Measurements from ENCODE around the gene SYNJ2. TPM values are rescaled to one million over a fixed set of nuclear protein-coding genes. Genes with fewer than 3 reads are reported as not detected.

The SYNJ2 gene
- total RNA-seq, 1 experiment from 2014 or later: 3.9 TPM

- in situ Hi-C loops (cut with HindIII; ENCODE audit: low pct_unique_long_range_greater_than_20kb, low sequenced_read_pairs): no loop called here
- DNase-seq (ENCODE audit: low read depth, low spot score): no peak
These were observed 8.8 kb downstream of the SYNJ2 start for GRCh38 chr6:157990321-157991066.

GRCh38 chr6:157991067-157991432 lies 9.4 kb downstream of the SYNJ2 start:
- in situ Hi-C loops (cut with HindIII; ENCODE audit: low pct_unique_long_range_greater_than_20kb, low sequenced_read_pairs): no loop called here
- no peak for DNase-seq (ENCODE audit: low read depth, low spot score)

GRCh38 chr6:157993076-157993475 lies 11.4 kb downstream of the SYNJ2 start:
- DNase-seq (ENCODE audit: low read depth, low spot score): no peak
- in situ Hi-C loops (cut with HindIII; ENCODE audit: low pct_unique_long_range_greater_than_20kb, low sequenced_read_pairs): no loop called here

- in situ Hi-C loops (cut with HindIII; ENCODE audit: low pct_unique_long_range_greater_than_20kb, low sequenced_read_pairs): no loop called here
- peak; percentile 29 for DNase-seq (ENCODE audit: low read depth, low spot score)
These were observed 12.6 kb downstream of the SYNJ2 start for GRCh38 chr6:157994125-157994795.

- no peak for DNase-seq (ENCODE audit: low read depth, low spot score)
- in situ Hi-C loops (cut with HindIII; ENCODE audit: low pct_unique_long_range_greater_than_20kb, low sequenced_read_pairs): no loop called here
These were observed 13.8 kb downstream of the SYNJ2 start for GRCh38 chr6:157995458-157995857.

- no peak for DNase-seq (ENCODE audit: low read depth, low spot score)
- in situ Hi-C loops (cut with HindIII; ENCODE audit: low pct_unique_long_range_greater_than_20kb, low sequenced_read_pairs): no loop called here
These were observed 14.6 kb downstream of the SYNJ2 start for GRCh38 chr6:157996201-157996712.

- in situ Hi-C loops (cut with HindIII; ENCODE audit: low pct_unique_long_range_greater_than_20kb, low sequenced_read_pairs): no loop called here
- no peak for DNase-seq (ENCODE audit: low read depth, low spot score)
These were observed 15.4 kb downstream of the SYNJ2 start for GRCh38 chr6:157996918-157997702.

GRCh38 chr6:157997893-157998608 lies 16.4 kb downstream of the SYNJ2 start:
- DNase-seq (ENCODE audit: low read depth, low spot score): no peak
- in situ Hi-C loops (cut with HindIII; ENCODE audit: low pct_unique_long_range_greater_than_20kb, low sequenced_read_pairs): no loop called here

- DNase-seq (ENCODE audit: low read depth, low spot score): no peak
- in situ Hi-C loops (cut with HindIII; ENCODE audit: low pct_unique_long_range_greater_than_20kb, low sequenced_read_pairs): no loop called here
These were observed 17.1 kb downstream of the SYNJ2 start for GRCh38 chr6:157998707-157999167.

- in situ Hi-C loops (cut with HindIII; ENCODE audit: low pct_unique_long_range_greater_than_20kb, low sequenced_read_pairs): no loop called here
These were observed 17.7 kb downstream of the SYNJ2 start for GRCh38 chr6:157999168-158000051.

GRCh38 chr6:158000530-158001307 lies 19.1 kb downstream of the SYNJ2 start:
- DNase-seq (ENCODE audit: low read depth, low spot score): no peak
- in situ Hi-C loops (cut with HindIII; ENCODE audit: low pct_unique_long_range_greater_than_20kb, low sequenced_read_pairs): no loop called here

More at GRCh38 chr6:157999168-158000051, 17.7 kb downstream of the SYNJ2 start:
- no peak for DNase-seq (ENCODE audit: low read depth, low spot score)

- DNase-seq (ENCODE audit: low read depth, low spot score): no peak
- in situ Hi-C loops (cut with HindIII; ENCODE audit: low pct_unique_long_range_greater_than_20kb, low sequenced_read_pairs): no loop called here
These were observed 20.7 kb downstream of the SYNJ2 start for GRCh38 chr6:158002249-158002950.

GRCh38 chr6:158002951-158003853 lies 21.5 kb downstream of the SYNJ2 start:
- in situ Hi-C loops (cut with HindIII; ENCODE audit: low pct_unique_long_range_greater_than_20kb, low sequenced_read_pairs): no loop called here
- no peak for DNase-seq (ENCODE audit: low read depth, low spot score)

- in situ Hi-C loops (cut with HindIII; ENCODE audit: low pct_unique_long_range_greater_than_20kb, low sequenced_read_pairs): no loop called here
- no peak for DNase-seq (ENCODE audit: low read depth, low spot score)
These were observed 22.4 kb downstream of the SYNJ2 start for GRCh38 chr6:158003910-158004700.
